HEK293T (cell line): ENCODE measurements around the gene PHC2.

ENCODE experiments used
- ARNT ChIP-seq: fragments of 450-650 bp; IDR thresholded peaks from 2 replicates; pipeline ENCODE4 v1.6.1; 2017; ENCODE audit warnings: mild to moderate bottlenecking
- BHLHE40 ChIP-seq: fragments of 450-650 bp; IDR thresholded peaks from 2 replicates; pipeline ENCODE4 v1.6.1; 2016; ENCODE audit warnings: mild to moderate bottlenecking, moderate library complexity, borderline replicate concordance
- ELF4 ChIP-seq: fragments of 450-650 bp; IDR thresholded peaks from 2 replicates; pipeline ENCODE4 v1.6.1; 2017; ENCODE audit warnings: antibody characterized with exemption
- FOXA1 ChIP-seq: fragments of 450-650 bp; IDR thresholded peaks from 2 replicates; pipeline ENCODE4 v1.6.1; 2016; ENCODE audit warnings: mild to moderate bottlenecking
- FOXK2 ChIP-seq: fragments of 450-650 bp; IDR thresholded peaks from 2 replicates; pipeline ENCODE4 v1.6.1; 2016; ENCODE audit warnings: mild to moderate bottlenecking
- FOXM1 ChIP-seq: fragments of 450-650 bp; IDR thresholded peaks from 2 replicates; pipeline ENCODE4 v1.6.1; 2017; ENCODE audit warnings: mild to moderate bottlenecking, borderline replicate concordance
- HDGF ChIP-seq: fragments of 450-650 bp; IDR thresholded peaks from 2 replicates; pipeline ENCODE4 v1.6.1; 2017; ENCODE audit warnings: antibody characterized with exemption, borderline replicate concordance
- NFRKB ChIP-seq: fragments of 450-650 bp; IDR thresholded peaks from 2 replicates; pipeline ENCODE4 v1.6.1; 2016; ENCODE audit warnings: mild to moderate bottlenecking, moderate library complexity
- PKNOX1 ChIP-seq: fragments of 450-650 bp; IDR thresholded peaks from 2 replicates; pipeline ENCODE4 v1.6.1; 2016
- SP1 ChIP-seq: fragments of 450-650 bp; IDR thresholded peaks from 2 replicates; pipeline ENCODE4 v1.6.1; 2017
- SUZ12 ChIP-seq: fragments of 450-650 bp; IDR thresholded peaks from 2 replicates; pipeline ENCODE4 v1.6.1; 2016; ENCODE audit warnings: mild to moderate bottlenecking
- TARDBP ChIP-seq: fragments of 450-650 bp; IDR thresholded peaks from 2 replicates; pipeline ENCODE4 v1.6.1; 2016

DNA sequence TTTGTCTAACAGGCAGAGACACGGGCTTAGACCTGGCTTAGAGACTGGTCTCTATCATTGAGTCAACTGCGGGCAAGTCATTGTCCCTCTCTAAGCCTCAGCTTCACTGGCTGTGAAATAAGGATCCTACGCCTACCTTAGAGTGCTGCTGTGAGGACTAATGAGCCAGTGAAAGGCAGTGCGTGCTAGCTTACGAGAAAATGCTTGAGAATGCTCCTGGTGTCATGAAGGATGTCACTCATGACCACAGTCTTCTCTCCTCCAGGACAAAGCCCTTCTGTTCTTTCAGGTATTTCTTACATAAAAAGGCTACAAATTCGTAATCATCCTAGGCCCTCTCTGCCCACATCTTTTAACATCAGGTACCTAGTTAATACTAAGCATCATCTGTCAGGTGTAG lies 93.5 kb downstream of the PHC2 start:
- TF ChIP-seq SUZ12 (no peak), SP1 (no peak), FOXM1 (no peak), PKNOX1 (no peak), HDGF (no peak), BHLHE40 (no peak), FOXA1 (no peak), ARNT (no peak), TARDBP (no peak), NFRKB (no peak), FOXK2 (no peak), ELF4 (no peak)
